ENCODE measurements around the gene FHIT.
A peak's percentile ranks its signal among the peaks of the same experiment; 100 is the strongest.

The FHIT gene

DNA sequence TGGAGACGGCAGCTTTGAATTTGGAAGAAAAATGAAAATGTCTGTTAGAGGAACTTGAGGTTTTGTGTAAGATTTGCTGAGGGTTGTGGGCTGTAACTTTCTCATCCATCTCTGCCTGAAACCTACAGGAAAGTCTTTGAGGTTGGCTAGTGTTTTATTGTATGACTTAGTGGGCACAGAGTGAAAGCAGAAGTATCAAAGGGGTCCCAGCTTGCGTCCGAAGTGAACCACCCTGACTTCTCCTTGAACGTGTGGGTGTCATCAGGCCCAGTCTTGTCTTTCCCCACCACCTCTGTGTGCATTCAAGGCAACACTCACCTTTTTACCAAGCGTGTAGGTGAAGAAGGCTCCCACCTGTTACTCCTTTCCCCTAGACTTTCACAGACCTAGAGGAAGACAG is 1519.3 kb downstream of the FHIT start:
- DNase-seq = no peak
- H3K4me3 ChIP-seq (ENCODE audit: low read depth, low read length) = no peak overlapping the region

GRCh38 chr3:59730591-59730990 is 1520.7 kb downstream of the FHIT start:
- Histone ChIP-seq H3K4me1 (peaks cover 22% of the 10 kb centered on the region), H3K27me3 (no peaks in the 10 kb centered on the region), H3K9me3 (no peaks in the 10 kb centered on the region), H3K36me3 (no peaks in the 10 kb centered on the region), H3K4me3 (ENCODE audit: low read depth, low read length) (no peak overlapping the region)
- DNase-seq = no peak
- no peak for TF ChIP-seq CTCF (IDR thresholded peaks at IDR 0.05; ENCODE audit: low read depth, low read length)

More for the DNA sequence above, 1519.3 kb downstream of the FHIT start:
- H3K27me3 ChIP-seq = no peaks in the 10 kb centered on the region
- H3K4me1 ChIP-seq = peaks cover 22% of the 10 kb centered on the region
- no peaks in the 10 kb centered on the region for H3K36me3 ChIP-seq
- no peaks in the 10 kb centered on the region for H3K9me3 ChIP-seq
- TF ChIP-seq CTCF (IDR thresholded peaks at IDR 0.05; ENCODE audit: low read depth, low read length) = no peak

DNA sequence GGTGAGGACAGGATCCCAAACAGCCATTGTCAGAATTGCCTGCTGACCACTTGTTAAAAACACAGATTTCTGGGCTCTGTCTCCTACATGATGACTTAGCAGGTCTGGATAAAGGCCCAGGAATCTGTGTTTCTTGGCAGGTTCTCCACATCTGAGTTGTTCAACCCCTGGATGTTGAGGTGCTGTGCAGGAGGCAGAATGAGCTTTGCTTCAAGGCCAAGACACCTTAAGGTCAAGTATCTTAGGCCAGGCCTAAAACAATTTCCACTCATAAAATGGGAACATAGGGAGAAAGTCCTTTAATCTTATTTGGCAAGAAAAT is 1522.7 kb downstream of the FHIT start:
- Histone ChIP-seq H3K4me1 (peaks cover 12% of the 10 kb centered on the region), H3K4me3 (ENCODE audit: low read depth, low read length) (no peak overlapping the region), H3K36me3 (no peaks in the 10 kb centered on the region), H3K27me3 (no peaks in the 10 kb centered on the region), H3K9me3 (no peaks in the 10 kb centered on the region)
- TF ChIP-seq CTCF (IDR thresholded peaks at IDR 0.05; ENCODE audit: low read depth, low read length) = no peak
- no peak for DNase-seq

DNA sequence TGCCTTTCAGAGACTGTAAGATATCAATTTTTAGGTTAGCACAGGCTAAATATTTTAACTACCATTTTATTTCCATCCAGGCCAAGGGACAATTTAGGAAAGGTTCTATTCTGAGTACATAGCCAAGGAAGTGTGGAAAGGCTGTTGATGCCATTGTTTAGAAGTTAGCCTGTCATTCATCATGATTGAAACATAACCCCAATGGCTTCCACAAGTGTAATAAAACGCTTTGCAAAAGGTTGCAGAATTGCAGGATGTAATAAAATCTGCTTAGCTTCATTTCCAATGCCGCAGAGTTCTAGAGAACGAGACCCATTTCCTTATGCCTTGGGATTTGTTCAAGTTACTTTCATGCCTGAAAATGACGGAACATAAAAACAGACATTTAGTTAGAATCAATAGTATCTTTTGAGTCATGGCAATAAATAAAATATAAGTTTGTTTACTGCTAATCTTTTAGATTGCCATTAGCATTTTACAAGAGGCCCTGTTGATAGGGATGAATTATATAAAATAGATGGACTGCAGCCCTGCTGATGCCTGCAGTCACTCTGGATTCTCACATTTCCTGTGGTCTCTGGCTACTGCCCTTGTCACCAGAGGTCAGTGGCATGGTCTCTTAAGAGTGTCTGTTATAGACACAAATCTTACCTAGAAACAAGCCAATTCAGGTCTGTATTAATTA is 1523.2 kb downstream of the FHIT start:
- H3K9me3 ChIP-seq = no peaks in the 10 kb centered on the region
- no peak overlapping the region for H3K4me3 ChIP-seq (ENCODE audit: low read depth, low read length)
- DNase-seq = no peak
- no peak for TF ChIP-seq CTCF (IDR thresholded peaks at IDR 0.05; ENCODE audit: low read depth, low read length)
- peaks cover 7% of the 10 kb centered on the region for H3K4me1 ChIP-seq
- H3K36me3 ChIP-seq = no peaks in the 10 kb centered on the region
- no peaks in the 10 kb centered on the region for H3K27me3 ChIP-seq

GRCh38 chr3:59726279-59726678 is 1525.0 kb downstream of the FHIT start:
- DNase-seq = no peak
- no peak for TF ChIP-seq CTCF (IDR thresholded peaks at IDR 0.05; ENCODE audit: low read depth, low read length)

DNA sequence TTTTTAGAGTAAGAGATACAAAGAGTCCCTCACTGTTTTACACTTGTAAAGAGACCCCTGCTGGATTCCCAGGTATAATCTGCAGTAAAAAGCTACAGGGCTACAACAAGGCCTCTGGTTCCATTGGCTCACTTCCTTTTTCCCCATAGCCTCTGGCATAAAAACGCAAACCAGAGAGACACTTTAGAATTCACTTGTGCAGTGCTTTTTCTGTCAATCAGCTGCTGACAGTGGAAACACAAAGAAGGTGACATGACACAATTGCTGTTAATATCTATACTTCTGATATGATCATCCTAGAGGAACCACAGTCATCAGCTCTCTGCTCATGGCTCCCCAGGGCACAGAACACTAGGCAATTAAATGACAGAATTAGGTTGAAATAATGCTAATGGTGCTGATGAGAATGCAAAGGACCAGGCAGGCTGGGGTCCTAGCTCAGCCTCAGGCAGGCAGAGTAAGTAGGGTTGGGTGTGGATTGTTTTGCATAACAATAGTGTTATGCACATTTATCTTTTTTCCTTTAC is 1533.5 kb downstream of the FHIT start:
- Histone ChIP-seq H3K9me3 (no peaks in the 10 kb centered on the region), H3K4me1 (no peaks in the 10 kb centered on the region; the same call in none of the 2 replicates), H3K4me3 (ENCODE audit: low read depth, low read length) (no peak overlapping the region), H3K27me3 (no peaks in the 10 kb centered on the region), H3K36me3 (no peaks in the 10 kb centered on the region)
- TF ChIP-seq CTCF (IDR thresholded peaks at IDR 0.05; ENCODE audit: low read depth, low read length) = no peak
- peak; percentile 20 for DNase-seq

More at GRCh38 chr3:59726279-59726678, 1525.0 kb downstream of the FHIT start:
- no peak overlapping the region for H3K4me3 ChIP-seq (ENCODE audit: low read depth, low read length)
- H3K9me3 ChIP-seq = no peaks in the 10 kb centered on the region
- no peaks in the 10 kb centered on the region for H3K4me1 ChIP-seq
- H3K27me3 ChIP-seq = no peaks in the 10 kb centered on the region
- no peaks in the 10 kb centered on the region for H3K36me3 ChIP-seq
